ENCODE data around the gene MTURN. TPM values are rescaled to one million over a fixed set of nuclear protein-coding genes. Genes with fewer than 3 reads are reported as not detected.

MTURN gene
- total and polyA plus RNA-seq, 9 of the 15 experiments (the other 6 are each of a cell fraction or from before 2014, with no cell fraction given): 0.94 to 14.8 (median 6.4) TPM

DNA sequence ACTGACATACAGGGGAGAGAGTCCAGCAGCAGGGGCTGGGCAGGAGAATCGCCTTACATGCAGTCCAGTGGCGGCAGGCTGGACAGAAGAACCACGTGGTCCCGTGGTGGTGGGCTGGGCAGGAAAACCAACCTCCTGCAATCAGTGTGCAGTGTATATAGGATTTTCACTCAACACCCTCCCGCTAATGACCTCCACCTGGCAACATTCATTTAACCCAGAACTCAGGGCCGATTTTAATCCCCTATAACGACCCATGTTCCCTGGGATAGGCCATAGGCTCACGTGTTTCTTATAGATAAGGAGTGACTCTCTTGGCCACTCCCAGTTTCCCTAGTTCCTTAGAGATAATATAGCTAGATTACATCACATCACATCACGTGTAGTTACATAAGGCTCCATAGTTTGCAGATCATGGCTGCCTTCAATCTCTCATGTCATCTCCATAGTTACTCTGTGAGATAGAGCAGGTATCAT, 19.4 kb downstream of the MTURN start (continued):
- TF ChIP-seq, protein P1, sequence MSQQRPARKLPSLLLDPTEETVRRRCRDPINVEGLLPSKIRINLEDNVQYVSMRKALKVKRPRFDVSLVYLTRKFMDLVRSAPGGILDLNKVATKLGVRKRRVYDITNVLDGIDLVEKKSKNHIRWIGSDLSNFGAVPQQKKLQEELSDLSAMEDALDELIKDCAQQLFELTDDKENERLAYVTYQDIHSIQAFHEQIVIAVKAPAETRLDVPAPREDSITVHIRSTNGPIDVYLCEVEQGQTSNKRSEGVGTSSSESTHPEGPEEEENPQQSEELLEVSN (IDR thresholded peaks at IDR 0.05; ENCODE audit: borderline replicate concordance in 1 of 2, extremely low read depth in 1 of 2, insufficient read depth in 1 of 2, insufficient read length in 1 of 2, low read depth in 1 of 2, low read length in 1 of 2, poor library complexity in 1 of 2, severe bottlenecking in 1 of 2): peak in 1 of 2 experiments; percentile 56
- TF ChIP-seq KDM4B (IDR thresholded peaks at IDR 0.05; ENCODE audit: borderline replicate concordance in 2 of 2, low read depth in 1 of 2) (no peak), HDAC8 (tag; IDR thresholded peaks at IDR 0.05) (no peak), MTF1 (CRISPR knock-in tag; IDR thresholded peaks at IDR 0.05; ENCODE audit: borderline replicate concordance) (no peak), NONO (IDR thresholded peaks at IDR 0.05; ENCODE audit: low read depth in 2 of 2, low read length in 1 of 2) (no peak), MTA2 (IDR thresholded peaks at IDR 0.05; ENCODE audit: low read depth) (peak; percentile 61), RUNX1 (IDR thresholded peaks at IDR 0.05; ENCODE audit: low read depth) (no peak), ZNF324 (CRISPR knock-in tag; IDR thresholded peaks at IDR 0.05) (no peak), L3MBTL2 (IDR thresholded peaks at IDR 0.05) (peak; percentile 83), EP300 (IDR thresholded peaks at IDR 0.05; ENCODE audit: low read length) (peak; percentile 76), RBM34 (IDR thresholded peaks at IDR 0.05; ENCODE audit: borderline replicate concordance, insufficient read depth, low read length) (no peak), RNF2 (IDR thresholded peaks at IDR 0.05) (no peak; the same call in 1 of the 2 replicates)
- TF ChIP-seq, protein P2, sequence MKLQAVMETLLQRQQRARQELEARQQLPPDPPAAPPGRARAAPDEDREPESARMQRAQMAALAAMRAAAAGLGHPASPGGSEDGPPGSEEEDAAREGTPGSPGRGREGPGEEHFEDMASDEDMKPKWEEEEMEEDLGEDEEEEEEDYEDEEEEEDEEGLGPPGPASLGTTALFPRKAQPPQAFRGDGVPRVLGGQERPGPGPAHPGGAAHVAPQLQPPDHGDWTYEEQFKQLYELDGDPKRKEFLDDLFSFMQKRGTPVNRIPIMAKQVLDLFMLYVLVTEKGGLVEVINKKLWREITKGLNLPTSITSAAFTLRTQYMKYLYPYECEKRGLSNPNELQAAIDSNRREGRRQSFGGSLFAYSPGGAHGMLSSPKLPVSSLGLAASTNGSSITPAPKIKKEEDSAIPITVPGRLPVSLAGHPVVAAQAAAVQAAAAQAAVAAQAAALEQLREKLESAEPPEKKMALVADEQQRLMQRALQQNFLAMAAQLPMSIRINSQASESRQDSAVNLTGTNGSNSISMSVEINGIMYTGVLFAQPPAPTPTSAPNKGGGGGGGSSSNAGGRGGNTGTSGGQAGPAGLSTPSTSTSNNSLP (IDR thresholded peaks at IDR 0.05; ENCODE audit: borderline replicate concordance, low read depth, low read length): peak; percentile 58; the same call in 1 of the 2 replicates
- TF ChIP-seq, protein P3, sequence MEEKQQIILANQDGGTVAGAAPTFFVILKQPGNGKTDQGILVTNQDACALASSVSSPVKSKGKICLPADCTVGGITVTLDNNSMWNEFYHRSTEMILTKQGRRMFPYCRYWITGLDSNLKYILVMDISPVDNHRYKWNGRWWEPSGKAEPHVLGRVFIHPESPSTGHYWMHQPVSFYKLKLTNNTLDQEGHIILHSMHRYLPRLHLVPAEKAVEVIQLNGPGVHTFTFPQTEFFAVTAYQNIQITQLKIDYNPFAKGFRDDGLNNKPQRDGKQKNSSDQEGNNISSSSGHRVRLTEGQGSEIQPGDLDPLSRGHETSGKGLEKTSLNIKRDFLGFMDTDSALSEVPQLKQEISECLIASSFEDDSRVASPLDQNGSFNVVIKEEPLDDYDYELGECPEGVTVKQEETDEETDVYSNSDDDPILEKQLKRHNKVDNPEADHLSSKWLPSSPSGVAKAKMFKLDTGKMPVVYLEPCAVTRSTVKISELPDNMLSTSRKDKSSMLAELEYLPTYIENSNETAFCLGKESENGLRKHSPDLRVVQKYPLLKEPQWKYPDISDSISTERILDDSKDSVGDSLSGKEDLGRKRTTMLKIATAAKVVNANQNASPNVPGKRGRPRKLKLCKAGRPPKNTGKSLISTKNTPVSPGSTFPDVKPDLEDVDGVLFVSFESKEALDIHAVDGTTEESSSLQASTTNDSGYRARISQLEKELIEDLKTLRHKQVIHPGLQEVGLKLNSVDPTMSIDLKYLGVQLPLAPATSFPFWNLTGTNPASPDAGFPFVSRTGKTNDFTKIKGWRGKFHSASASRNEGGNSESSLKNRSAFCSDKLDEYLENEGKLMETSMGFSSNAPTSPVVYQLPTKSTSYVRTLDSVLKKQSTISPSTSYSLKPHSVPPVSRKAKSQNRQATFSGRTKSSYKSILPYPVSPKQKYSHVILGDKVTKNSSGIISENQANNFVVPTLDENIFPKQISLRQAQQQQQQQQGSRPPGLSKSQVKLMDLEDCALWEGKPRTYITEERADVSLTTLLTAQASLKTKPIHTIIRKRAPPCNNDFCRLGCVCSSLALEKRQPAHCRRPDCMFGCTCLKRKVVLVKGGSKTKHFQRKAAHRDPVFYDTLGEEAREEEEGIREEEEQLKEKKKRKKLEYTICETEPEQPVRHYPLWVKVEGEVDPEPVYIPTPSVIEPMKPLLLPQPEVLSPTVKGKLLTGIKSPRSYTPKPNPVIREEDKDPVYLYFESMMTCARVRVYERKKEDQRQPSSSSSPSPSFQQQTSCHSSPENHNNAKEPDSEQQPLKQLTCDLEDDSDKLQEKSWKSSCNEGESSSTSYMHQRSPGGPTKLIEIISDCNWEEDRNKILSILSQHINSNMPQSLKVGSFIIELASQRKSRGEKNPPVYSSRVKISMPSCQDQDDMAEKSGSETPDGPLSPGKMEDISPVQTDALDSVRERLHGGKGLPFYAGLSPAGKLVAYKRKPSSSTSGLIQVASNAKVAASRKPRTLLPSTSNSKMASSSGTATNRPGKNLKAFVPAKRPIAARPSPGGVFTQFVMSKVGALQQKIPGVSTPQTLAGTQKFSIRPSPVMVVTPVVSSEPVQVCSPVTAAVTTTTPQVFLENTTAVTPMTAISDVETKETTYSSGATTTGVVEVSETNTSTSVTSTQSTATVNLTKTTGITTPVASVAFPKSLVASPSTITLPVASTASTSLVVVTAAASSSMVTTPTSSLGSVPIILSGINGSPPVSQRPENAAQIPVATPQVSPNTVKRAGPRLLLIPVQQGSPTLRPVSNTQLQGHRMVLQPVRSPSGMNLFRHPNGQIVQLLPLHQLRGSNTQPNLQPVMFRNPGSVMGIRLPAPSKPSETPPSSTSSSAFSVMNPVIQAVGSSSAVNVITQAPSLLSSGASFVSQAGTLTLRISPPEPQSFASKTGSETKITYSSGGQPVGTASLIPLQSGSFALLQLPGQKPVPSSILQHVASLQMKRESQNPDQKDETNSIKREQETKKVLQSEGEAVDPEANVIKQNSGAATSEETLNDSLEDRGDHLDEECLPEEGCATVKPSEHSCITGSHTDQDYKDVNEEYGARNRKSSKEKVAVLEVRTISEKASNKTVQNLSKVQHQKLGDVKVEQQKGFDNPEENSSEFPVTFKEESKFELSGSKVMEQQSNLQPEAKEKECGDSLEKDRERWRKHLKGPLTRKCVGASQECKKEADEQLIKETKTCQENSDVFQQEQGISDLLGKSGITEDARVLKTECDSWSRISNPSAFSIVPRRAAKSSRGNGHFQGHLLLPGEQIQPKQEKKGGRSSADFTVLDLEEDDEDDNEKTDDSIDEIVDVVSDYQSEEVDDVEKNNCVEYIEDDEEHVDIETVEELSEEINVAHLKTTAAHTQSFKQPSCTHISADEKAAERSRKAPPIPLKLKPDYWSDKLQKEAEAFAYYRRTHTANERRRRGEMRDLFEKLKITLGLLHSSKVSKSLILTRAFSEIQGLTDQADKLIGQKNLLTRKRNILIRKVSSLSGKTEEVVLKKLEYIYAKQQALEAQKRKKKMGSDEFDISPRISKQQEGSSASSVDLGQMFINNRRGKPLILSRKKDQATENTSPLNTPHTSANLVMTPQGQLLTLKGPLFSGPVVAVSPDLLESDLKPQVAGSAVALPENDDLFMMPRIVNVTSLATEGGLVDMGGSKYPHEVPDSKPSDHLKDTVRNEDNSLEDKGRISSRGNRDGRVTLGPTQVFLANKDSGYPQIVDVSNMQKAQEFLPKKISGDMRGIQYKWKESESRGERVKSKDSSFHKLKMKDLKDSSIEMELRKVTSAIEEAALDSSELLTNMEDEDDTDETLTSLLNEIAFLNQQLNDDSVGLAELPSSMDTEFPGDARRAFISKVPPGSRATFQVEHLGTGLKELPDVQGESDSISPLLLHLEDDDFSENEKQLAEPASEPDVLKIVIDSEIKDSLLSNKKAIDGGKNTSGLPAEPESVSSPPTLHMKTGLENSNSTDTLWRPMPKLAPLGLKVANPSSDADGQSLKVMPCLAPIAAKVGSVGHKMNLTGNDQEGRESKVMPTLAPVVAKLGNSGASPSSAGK (IDR thresholded peaks at IDR 0.05): peak; percentile 73
